ENCODE measurements around the gene ASMT. TPM values are rescaled to one million over a fixed set of nuclear protein-coding genes. Genes with fewer than 3 reads are reported as not detected.
A peak's percentile ranks its signal among the peaks of the same experiment; 100 is the strongest.
"Not testable (repeated sequence)": the region's sequence is repeated elsewhere in the genome, so short reads cannot be mapped to it uniquely, and the experiment has no call there.

The ASMT gene
- total RNA-seq, 2 experiments from 2014 or later: 0.41 TPM; not detected in 1

GRCh38 chrX:1623691-1624090, 8.8 kb downstream of the ASMT start:
- POLR2A ChIA-PET: no interaction called here
- H3K4me3 Mint-ChIP-seq: no peak overlapping the region
- CTCF ChIA-PET: no interaction called here
- DNase-seq: no peak
- no peak for ATAC-seq
- no peaks in the 10 kb centered on the region for H3K27me3 Mint-ChIP-seq
- H3K27ac Mint-ChIP-seq: peak overlapping the region; percentile 72
- intact Hi-C loops (cut with micrococcal nuclease): no loop called here
- H3K36me3 Mint-ChIP-seq (ENCODE audit: low read depth): no peaks in the 10 kb centered on the region
- peaks cover 3% of the 10 kb centered on the region for H3K9me3 Mint-ChIP-seq
- peaks cover 27% of the 10 kb centered on the region for H3K4me1 Mint-ChIP-seq (ENCODE audit: low read depth)
- no peak for TF ChIP-seq CTCF (IDR thresholded peaks at IDR 0.05)

- Mint-ChIP-seq H3K27ac (peak overlapping the region; percentile 72), H3K4me1 (ENCODE audit: low read depth) (peaks cover 27% of the 10 kb centered on the region)
- POLR2A ChIA-PET; H3K27me3 Mint-ChIP-seq; H3K4me3 Mint-ChIP-seq; CTCF ChIA-PET; H3K9me3 Mint-ChIP-seq; H3K36me3 Mint-ChIP-seq (ENCODE audit: low read depth); ATAC-seq; intact Hi-C loops (cut with micrococcal nuclease): not testable (repeated sequence)
- peak; percentile 53 for DNase-seq
Observed at GRCh38 chrX:1624158-1624860, 9.4 kb downstream of the ASMT start.

GRCh38 chrX:1624861-1625215, 10.0 kb downstream of the ASMT start:
- H3K4me3 Mint-ChIP-seq; H3K27ac Mint-ChIP-seq; H3K36me3 Mint-ChIP-seq (ENCODE audit: low read depth); H3K27me3 Mint-ChIP-seq; CTCF ChIA-PET; intact Hi-C loops (cut with micrococcal nuclease); POLR2A ChIA-PET; H3K9me3 Mint-ChIP-seq: not testable (repeated sequence)
- peak; percentile 45 for DNase-seq
- peaks cover 27% of the 10 kb centered on the region for H3K4me1 Mint-ChIP-seq (ENCODE audit: low read depth)
- peak; percentile 44 for ATAC-seq

GRCh38 chrX:1629244-1629643, 14.4 kb downstream of the ASMT start:
- Mint-ChIP-seq H3K27me3 (no peaks in the 10 kb centered on the region), H3K4me3 (no peak overlapping the region), H3K36me3 (ENCODE audit: low read depth) (no peaks in the 10 kb centered on the region), H3K27ac (no peak overlapping the region), H3K4me1 (ENCODE audit: low read depth) (peaks cover 6% of the 10 kb centered on the region), H3K9me3 (no peaks in the 10 kb centered on the region)
- DNase-seq (no peak), ATAC-seq (no peak)
- POLR2A ChIA-PET: no interaction called here
- TF ChIP-seq CTCF (IDR thresholded peaks at IDR 0.05): no peak
- CTCF ChIA-PET: no interaction called here
- intact Hi-C loops (cut with micrococcal nuclease): no loop called here

GRCh38 chrX:1646009-1646408, 31.1 kb downstream of the ASMT start:
- Mint-ChIP-seq H3K27me3 (peaks cover 3% of the 10 kb centered on the region), H3K27ac (no peak overlapping the region), H3K9me3 (peaks cover 8% of the 10 kb centered on the region), H3K4me3 (no peak overlapping the region), H3K36me3 (ENCODE audit: low read depth) (peaks cover 3% of the 10 kb centered on the region), H3K4me1 (ENCODE audit: low read depth) (peaks cover 3% of the 10 kb centered on the region)
- intact Hi-C loops (cut with micrococcal nuclease): no loop called here
- ChIA-PET POLR2A (no interaction called here), CTCF (no interaction called here)
- TF ChIP-seq CTCF (IDR thresholded peaks at IDR 0.05): no peak
- ATAC-seq: no peak
- no peak for DNase-seq

GRCh38 chrX:1649621-1650020, 34.8 kb downstream of the ASMT start:
- no peak for TF ChIP-seq CTCF (IDR thresholded peaks at IDR 0.05)
- ChIA-PET CTCF (no interaction called here), POLR2A (no interaction called here)
- ATAC-seq (no peak), DNase-seq (no peak)
- Mint-ChIP-seq H3K4me1 (ENCODE audit: low read depth) (peaks cover 6% of the 10 kb centered on the region), H3K36me3 (ENCODE audit: low read depth) (peaks cover 3% of the 10 kb centered on the region), H3K4me3 (no peak overlapping the region), H3K27ac (no peak overlapping the region), H3K27me3 (peaks cover 3% of the 10 kb centered on the region), H3K9me3 (peaks cover 8% of the 10 kb centered on the region)
- intact Hi-C loops (cut with micrococcal nuclease): loop anchor here (2.0 to 10.0 kb wide), 2 partner anchors 943 to 975 kb away; no protein-coding TSS in a partner anchor
